Measurements from ENCODE around the gene SRC.
"Not testable (repeated sequence)": the region's sequence is repeated elsewhere in the genome, so short reads cannot be mapped to it uniquely, and the experiment has no call there.

Gene SRC

GRCh38 chr20:37365760-37366638 is 20.1 kb downstream of the SRC start:
- DNase-seq, result no peak

DNA sequence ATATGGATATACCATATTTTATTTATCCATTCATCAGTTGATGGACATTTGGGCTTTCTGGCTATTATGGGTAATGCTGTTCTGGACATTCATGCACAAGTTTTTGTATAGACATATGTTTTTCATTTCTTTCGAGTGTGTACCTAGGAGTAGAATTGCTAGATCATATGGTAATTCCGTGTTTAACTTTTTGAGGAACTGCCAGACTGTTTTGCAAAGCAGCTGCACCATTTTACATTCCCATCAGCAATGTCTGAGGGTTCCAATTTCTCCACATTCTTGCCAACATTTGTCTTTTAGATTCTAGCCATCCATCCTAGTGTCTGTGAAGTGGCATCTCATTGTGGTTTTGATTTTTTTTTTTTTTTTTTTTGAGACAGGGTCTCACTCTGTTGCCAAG is 20.8 kb downstream of the SRC start:
- DNase-seq, result no peak

GRCh38 chr20:37369846-37370245 is 23.9 kb downstream of the SRC start:
- DNase-seq, result no peak

GRCh38 chr20:37371845-37372244 is 25.9 kb downstream of the SRC start:
- DNase-seq, result not testable (repeated sequence)

- DNase-seq, result no peak
Measured at GRCh38 chr20:37372441-37372840, 26.5 kb downstream of the SRC start.

DNA sequence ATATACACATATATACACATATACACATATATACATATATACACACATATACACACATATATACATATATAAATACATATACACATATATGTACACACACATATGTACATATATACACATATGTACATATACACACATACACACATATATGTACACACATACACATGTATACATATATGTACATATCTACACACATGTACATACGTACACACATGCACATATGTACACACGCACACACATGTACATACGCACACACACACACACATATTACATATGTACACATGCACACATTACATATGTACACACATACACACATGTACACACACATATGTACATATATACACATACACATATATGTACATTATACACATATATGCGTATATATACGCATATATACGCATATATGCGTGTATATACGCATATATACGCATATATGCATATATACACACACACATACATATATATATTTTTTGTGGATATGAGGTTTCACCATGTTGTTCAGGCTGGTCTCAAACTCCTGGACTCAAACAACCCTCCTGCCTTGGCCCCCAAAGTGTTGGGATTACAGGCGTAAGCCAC is 27.2 kb downstream of the SRC start:
- no peak for DNase-seq

GRCh38 chr20:37375227-37375626 is 29.3 kb downstream of the SRC start:
- no peak for DNase-seq

GRCh38 chr20:37376324-37376723 is 30.4 kb downstream of the SRC start:
- DNase-seq, result no peak

GRCh38 chr20:37376791-37377190 is 30.9 kb downstream of the SRC start:
- no peak for DNase-seq

GRCh38 chr20:37377346-37378081 is 31.6 kb downstream of the SRC start:
- DNase-seq, result no peak

DNA sequence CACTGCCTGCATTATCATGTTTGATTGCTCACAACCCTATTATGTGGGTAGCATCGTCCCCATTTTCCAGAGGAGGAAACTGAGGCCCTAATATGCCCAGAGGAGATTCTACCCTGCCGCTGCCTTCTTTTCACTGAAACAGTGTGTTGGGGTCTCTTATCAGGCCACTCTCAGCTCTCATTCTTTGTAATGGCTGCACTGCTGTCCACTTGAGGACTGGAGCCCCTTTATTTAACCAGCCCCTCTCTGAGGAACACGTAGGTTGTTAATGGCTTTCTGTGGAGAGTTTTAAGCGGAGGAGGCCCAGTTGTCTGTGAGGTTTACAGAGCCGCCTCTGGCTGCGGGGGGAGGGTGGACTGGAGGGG is 32.5 kb downstream of the SRC start:
- DNase-seq, result no peak

GRCh38 chr20:37378785-37379598 is 33.1 kb downstream of the SRC start:
- DNase-seq, result no peak

- no peak for DNase-seq
Measured at GRCh38 chr20:37379967-37380828, 34.3 kb downstream of the SRC start.

GRCh38 chr20:37380864-37381579 is 35.1 kb downstream of the SRC start:
- DNase-seq, result no peak

DNA sequence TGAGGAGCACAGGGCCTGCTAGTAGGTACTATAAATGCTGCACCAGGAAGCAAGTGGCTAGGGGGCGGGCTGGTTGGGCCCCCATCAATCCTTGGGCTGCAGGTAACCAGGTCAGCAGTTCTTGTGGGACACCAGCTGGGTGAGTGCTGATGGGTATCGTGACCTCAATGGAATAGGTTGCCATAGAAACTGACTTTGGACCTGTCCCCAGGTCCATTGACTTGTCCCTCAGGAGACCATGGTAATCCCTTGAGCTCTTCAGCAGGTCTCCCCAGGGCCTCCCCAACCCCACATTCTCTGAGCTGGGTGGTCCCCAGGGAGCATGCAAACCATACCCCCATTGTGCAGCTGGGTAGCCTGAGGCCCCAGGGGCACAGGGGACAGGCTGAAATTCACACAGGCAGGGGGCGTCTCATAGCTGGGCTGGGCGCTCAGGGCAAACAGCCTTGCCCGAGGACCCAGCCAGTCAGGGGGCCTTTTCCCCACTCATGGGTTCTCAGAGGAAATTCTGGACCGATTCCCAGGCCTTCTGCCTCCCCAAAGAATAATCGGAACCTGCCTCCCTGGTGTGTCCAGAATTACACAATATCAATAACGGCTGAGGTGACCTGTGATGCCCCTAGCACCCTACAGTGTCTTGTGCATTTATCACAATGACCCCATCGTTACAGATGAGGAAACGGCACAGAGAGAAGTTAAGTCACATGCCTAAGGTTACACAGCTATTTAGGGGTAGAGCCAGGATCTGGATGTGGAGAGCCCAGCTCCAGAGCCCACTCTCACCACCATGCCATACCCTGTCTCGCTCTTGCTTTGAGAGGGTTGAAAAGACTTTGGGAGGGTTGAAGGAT is 35.9 kb downstream of the SRC start:
- DNase-seq, result no peak

DNA sequence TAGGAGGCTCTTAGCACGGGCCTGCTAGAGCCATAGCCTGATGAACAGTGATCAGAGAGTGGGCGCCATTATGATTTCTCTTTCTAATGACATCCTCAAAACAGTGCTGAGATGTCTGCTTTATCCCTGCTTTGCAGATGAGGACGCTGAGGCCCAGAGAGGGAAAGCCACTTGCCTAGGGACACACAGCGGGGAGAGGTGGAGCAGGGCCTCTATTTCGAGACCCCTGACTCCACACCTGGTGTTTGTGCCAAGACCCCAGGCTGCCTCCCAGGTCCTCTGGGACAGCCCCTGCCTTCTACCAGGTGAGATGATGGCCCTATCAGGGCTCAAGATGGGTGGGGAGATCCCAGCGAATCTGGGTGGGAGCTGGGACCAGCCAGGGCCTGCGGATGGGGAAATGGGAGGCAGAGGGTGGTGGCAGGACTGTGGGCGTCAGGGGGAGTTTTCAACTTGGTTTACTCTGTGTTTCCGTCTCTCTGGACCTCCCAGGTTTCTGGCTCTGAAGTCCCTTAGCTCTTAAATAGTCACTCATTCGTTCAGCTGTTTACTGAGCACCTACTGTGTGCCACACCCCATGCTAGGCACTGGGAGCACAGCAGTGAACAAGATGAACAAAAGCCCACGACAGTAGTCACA is 36.7 kb downstream of the SRC start:
- DNase-seq, result no peak

DNA sequence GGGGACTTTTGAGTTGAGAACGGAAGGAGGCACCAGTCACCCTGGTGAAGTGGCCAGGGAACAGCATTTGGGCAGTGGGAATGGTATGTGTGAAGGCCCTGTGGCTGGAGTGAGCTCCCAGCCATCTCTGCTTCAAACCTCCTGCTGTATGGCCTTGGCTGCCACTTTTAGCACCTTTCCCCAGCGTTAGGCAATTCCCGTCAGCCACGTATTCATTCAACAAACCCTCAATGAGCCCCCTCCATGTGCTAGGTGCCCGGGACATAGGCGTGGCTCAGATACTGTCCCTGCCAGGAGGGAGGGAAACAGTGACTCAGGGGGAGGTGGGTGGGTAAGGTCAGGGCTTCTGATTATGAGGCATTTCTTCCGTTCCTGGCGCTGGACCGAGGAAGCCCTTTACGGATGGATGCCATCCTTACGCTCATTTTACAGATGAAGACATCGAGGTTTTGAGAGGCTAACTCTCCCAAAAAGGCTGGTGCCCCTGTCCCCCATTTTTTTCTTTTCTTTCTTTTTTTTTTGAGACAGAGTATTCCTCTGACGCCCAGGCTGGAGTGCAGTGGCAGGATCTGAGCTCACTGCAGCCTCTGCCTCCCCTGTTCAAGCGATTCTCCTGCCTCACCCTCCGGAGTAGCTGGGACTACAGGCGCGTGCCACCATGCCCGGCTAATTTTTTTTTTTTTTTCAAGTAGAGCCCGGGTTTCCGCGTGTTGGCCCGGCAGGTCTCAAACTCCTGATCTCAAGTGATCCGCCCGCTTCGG is 37.5 kb downstream of the SRC start:
- DNase-seq, result no peak

DNA sequence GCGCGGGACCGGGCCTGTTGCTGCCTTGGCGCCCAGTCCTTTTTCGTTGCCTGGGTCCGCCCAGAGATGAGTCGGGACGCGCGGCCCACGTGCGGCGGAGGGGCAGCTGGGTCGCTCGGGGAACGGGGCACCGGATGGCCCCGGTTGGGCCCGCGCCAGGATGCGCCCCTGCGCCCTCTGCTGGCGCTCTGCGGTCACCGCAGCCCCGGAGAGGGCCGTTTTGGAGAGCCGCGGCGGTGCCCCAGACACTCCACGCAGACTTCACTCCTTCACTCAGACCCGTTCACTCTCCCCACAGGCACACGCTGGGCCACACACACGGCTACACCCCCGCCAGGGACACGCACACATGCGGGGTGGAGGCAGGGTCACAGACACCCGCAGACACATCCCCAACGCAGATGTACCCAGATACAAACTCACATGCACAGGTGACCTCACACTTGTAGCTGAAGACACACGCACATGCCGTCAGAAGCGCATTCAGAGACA is 38.8 kb downstream of the SRC start:
- DNase-seq, result peak; percentile 81

- no peak for DNase-seq
Measured at GRCh38 chr20:37385176-37385575, 39.2 kb downstream of the SRC start.

Measured in CD4-positive, alpha-beta T cell treated with Interleukin-10 for 1 hour (primary cell).